Brain pericyte (primary cell): ENCODE data around the gene TMEM170B.

Source experiments
- DNase-seq: peaks from one replicate; pipeline ENCODE4 v3.0.0-alpha.2; 2012; ENCODE audit warnings: low read depth, low spot score

Gene TMEM170B

GRCh38 chr6:11585426-11586016 lies 48.0 kb downstream of the TMEM170B start:
- DNase-seq, result no peak

- no peak for DNase-seq
Measured at GRCh38 chr6:11586117-11586516, 48.6 kb downstream of the TMEM170B start.

- no peak for DNase-seq
Measured at GRCh38 chr6:11586536-11586935, 49.0 kb downstream of the TMEM170B start.

DNA sequence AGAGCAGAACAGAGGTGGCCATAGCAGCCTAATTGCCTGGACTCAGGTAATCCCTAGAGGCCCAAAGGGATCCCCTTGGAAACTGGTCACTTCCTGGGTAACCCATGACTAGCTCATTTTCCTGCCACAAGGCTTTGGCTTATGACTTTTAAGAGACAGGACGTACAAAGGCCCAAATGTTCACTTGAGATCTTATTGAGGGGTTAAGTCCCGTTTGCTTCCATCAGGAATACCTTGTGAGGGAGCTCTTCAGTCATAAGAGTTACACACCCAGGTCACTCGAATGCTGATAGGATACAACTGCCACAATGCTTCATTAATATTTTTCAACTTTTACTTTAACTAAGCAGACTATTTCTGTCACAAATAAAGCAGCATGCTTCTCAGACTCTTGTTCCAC lies 51.7 kb downstream of the TMEM170B start:
- DNase-seq, result no peak

DNA sequence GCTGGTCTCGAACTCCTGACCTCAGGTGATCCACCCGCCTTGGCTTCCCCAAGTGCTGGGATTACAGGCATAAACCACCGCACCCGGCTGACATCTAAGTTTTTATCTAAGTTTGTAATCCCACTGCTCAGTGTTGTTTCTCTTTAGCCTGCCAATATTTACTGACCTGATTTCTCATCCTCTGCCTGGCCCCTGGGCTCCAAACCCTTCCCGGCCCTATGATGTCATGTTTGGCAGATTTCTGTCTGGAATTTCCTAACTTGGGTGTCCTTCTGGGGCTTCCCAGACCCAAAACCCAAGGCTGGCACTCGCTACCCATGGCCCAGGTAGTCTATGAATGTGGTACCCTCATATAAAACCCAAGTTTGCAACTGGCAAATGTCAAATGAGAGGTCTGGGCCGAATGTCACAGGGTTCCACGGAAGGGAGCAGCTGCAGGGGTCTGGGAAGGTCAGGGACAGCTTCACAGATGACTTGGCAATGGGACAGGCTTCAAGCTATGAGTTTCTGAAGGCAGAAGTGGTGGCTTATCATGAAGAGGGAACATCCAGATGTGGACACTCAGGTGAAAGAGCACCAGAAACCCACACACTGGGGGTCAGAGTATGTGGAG lies 54.9 kb downstream of the TMEM170B start:
- no peak for DNase-seq

GRCh38 chr6:11593096-11593495 lies 55.5 kb downstream of the TMEM170B start:
- no peak for DNase-seq

DNA sequence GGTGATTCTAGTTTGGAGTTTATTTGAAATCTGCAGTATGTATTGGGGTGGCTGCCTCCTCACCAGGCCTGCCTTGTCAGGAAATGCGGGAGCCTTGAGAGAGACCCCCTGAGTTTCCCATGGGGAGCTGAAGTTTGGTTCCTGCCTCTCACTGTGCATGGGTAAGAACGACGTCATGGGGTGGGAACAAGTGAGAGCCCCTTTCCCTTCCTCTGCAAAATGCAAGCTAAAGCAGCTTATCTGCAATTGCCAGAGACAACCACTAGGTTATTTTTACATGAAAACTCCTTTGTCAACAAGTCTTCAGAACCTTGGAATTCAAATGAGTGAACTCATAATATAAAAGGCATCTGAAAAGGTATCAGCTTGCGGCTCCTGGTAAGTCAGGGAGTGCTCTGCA lies 58.4 kb downstream of the TMEM170B start:
- DNase-seq, result no peak

DNA sequence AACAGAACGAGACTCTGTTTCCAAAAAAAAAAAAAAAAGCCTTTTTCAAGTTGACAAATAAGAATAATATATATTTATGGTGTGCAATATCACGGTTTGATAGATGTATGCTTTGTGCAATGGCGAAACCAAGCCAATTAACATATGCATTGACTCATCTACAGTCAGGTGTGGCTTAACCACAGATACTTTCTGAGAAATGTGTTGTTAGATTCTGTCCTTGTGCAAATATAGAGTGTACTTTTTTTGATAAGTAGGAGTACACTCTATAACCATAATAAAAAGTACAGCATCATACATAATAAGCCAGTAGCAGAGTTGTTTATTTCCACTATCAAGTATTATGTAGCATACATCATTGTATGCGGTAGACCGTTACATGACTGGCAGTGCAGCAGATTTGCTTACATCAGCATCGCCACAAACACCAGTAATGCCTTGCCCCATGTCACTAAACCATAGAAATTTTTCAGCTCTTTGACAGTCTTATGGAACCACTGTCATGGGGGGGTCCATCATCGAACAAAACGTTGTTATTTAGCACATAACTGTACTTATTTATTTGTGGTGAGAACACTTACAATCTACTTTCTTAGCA lies 59.2 kb downstream of the TMEM170B start:
- no peak for DNase-seq

DNA sequence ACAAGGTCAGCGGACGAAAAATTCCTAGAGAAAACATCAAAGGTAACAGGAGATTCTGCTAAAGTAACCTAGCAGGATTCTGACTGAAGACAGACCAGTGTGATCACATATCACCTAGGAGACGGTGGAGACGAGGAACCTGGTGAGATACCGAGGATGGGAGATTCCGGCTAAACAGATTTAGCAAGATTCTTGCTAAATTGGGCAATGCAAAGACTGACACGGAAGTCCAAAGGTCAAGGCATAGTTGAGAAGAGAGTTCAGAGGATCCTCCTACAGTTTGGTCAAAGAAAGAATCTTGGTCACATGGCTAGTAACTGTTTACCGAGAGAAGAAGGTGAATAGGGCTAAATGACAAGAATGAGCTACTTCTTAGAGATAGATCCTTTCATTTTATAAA lies 61.1 kb downstream of the TMEM170B start:
- DNase-seq, result no peak

- no peak for DNase-seq
Measured at GRCh38 chr6:11600251-11600650, 62.7 kb downstream of the TMEM170B start.

DNA sequence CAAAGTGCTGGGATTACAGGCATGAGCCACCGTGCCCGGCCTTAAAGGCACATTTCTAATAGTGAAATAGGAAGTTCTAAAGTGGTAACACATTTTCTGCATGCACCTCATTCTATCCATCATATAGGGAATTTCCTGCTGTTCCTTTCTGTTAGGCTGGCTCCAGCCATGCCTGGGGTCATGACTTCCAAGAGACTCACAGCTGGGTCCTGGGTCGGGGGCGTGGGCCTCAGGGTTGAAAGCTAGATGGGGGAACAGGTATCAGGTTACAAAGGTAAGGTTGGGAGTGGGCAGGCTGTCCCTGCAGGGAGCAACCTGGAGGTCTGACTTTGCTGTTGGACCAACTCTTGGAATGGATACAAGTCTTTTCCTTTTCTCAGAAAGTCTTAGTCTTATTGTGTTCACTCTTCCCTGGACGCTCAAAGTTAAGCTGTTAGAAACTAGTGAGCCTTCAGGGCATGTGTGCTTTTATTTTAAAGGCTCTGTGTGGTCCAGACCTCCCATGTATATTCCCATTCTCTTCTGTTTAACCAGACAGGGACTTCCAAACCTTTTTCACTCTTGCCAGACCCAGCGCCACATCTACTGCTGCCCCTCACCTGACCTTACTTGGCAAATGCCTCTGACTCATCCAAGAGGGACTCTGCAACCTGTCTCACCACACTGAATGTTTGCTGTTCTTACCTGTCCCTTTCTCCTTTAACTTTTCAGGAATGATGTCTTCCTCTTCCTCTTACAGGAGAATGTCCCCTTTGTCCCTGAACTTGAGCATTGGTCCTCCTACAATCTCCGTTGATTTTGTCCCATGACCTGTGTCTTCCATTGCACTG lies 64.4 kb downstream of the TMEM170B start:
- no peak for DNase-seq

DNA sequence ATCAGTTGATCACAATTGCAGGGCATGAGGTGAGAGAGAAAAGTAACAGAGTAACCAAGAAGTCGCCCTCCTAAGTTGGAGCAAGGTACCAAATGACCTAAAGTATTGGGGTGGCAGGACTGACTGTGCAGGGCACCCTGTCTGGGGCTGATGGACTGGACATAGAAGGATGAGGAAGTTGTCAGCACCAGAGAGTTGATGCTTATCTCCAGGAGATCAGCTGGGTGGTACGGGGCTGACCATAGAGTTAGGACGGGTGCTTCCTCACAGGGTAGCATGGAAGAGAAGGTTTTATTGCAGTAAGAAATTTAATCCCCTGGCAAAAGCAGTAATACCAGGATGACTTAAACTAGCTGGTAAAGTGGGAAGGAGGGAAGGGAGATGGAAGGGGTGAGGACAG lies 66.7 kb downstream of the TMEM170B start:
- no peak for DNase-seq

DNA sequence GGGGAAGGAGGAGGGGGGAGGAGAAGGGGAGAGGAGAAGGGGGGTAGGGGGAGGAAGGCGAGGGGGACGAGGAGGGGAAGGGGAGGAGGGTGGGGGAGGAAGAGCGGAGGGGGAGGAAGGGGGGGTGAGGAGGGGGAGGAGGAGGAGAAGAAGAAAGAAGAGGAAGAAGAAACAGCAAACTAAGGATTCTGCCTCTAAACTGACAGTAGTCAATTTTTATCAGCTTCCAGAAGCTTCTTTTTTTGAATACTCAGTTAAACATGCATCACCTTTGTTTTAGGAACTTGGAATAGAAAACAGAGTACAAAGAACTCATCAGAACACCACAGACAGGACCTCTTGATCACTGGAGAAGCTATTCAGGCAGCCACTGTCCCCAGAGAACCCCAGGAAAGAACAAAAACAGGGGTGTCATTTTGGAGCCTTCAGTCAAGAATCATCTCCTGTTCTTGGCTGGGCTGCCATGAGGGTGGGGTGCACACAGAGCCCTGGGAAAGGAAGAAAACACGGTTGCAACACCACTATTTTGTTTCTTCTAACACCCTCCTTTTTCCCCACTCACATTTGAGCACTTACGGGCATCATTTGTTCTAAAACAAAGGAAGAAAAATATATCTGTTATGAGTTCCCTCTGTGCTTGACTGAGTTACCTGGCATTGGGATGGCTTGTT lies 67.4 kb downstream of the TMEM170B start:
- no peak for DNase-seq

GRCh38 chr6:11605507-11605905 lies 68.0 kb downstream of the TMEM170B start:
- no peak for DNase-seq

- no peak for DNase-seq
Measured at GRCh38 chr6:11606332-11606731, 68.8 kb downstream of the TMEM170B start.

GRCh38 chr6:11607383-11607782 lies 69.8 kb downstream of the TMEM170B start:
- no peak for DNase-seq

- no peak for DNase-seq
Measured at GRCh38 chr6:11608600-11609323, 71.2 kb downstream of the TMEM170B start.

DNA sequence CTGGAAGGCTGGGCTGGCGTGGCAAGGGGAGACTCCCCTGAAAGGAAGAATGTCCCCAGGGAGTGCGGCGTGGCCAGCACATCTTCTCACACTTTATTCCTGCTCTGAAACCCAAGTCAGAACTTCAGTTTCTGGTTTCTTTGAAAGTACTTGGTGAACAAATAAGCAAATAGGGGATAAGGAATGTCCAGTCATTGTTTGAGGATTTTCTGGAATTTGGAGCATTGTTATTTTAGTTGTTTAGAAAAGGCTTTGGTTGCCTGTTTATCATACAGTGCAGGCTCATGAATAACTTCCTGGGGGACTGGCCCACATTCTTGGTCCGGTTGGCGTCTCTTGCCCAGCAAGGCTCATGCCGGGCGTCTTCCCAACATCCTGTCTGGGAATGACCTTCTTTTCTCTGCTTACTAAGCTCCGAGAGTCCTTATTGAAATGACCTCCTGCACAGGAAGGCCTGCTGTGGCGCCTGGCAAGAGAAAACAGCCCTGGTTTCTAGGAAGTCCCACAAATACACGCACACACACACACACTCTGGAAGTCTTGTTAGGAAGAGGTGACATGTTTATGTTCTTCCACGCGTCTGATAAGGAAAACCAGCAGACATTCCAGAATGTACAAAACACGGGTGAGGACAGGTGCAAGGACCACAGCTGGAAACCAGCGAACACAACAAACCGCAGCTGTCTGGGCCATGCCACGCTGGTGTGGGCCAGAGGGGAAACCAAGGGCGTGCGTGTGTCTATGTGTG lies 71.9 kb downstream of the TMEM170B start:
- DNase-seq, result peak; percentile 64

GRCh38 chr6:11613336-11613735 lies 75.8 kb downstream of the TMEM170B start:
- DNase-seq, result no peak

DNA sequence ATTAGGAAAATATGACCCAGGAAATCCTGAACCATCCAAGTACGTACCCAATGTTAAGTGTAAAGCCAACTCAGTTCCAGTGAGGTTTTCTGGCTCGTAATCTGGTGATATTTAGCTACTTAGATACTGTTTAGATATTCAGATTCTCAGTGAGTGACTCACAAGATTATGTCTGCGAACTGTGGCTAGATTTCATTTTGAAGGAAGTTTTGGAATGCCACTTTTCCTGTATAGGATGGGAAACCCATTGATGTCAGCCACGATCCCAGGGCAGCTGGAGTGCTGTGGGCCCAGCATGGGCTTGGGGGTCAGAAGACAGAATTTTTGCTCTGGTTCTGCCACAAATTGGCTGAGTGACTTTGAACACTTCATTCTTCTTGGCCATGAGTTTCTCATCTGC lies 76.3 kb downstream of the TMEM170B start:
- DNase-seq, result peak; percentile 53
